ENCODE data around the gene FSCN2. TPM values are rescaled to one million over a fixed set of nuclear protein-coding genes. Genes with fewer than 3 reads are reported as not detected.

FSCN2 gene
- total RNA-seq, 1 experiment from 2014 or later, result 1.6 TPM

- H3K14ac ChIP-seq (ENCODE audit: insufficient read depth, low read length), result no peak overlapping the region
- H2BK20ac ChIP-seq (ENCODE audit: low read depth, low read length, poor library complexity, severe bottlenecking), result no peak overlapping the region
- no peak overlapping the region for H3K4me2 ChIP-seq (ENCODE audit: insufficient read depth, insufficient read length, low read length)
- H2BK5ac ChIP-seq (ENCODE audit: insufficient read length, low read length), result no peak overlapping the region
- H2BK120ac ChIP-seq (ENCODE audit: low read depth, low read length, poor library complexity, severe bottlenecking), result no peak overlapping the region
- no peak overlapping the region for H4K5ac ChIP-seq (ENCODE audit: insufficient read length, low read depth, low read length)
- H2BK15ac ChIP-seq (ENCODE audit: low read depth, low read length), result no peak overlapping the region
- whole genome bisulfite sequencing (ENCODE audit: extremely low coverage, insufficient read length, low lambda C conversion rate), result no CpG with 5 or more reads among the region's 5 CpGs
- H2BK12ac ChIP-seq (ENCODE audit: insufficient read length, low read depth, low read length), result no peak overlapping the region
- no peaks in the 10 kb centered on the region for H3K9me3 Mint-ChIP-seq
- no peaks in the 10 kb centered on the region for H4K20me1 ChIP-seq (ENCODE audit: control insufficient read depth, insufficient read depth, insufficient read length)
- no peaks in the 10 kb centered on the region for H3K9me3 ChIP-seq (ENCODE audit: control insufficient read depth, low read depth, low read length)
- H3K56ac ChIP-seq (ENCODE audit: insufficient read length, low read depth, low read length), result no peak overlapping the region
- no peaks in the 10 kb centered on the region for H3K79me2 ChIP-seq (ENCODE audit: insufficient read depth, low read length)
- no peak overlapping the region for H3K4ac ChIP-seq (ENCODE audit: low read depth, low read length)
- H3K23ac ChIP-seq (ENCODE audit: insufficient read length, low read depth, low read length), result no peak overlapping the region
- peaks cover 3% of the 10 kb centered on the region; the same call in 1 of the 2 replicates for H3K4me1 ChIP-seq (ENCODE audit: insufficient read depth, low read length)
- H3K9ac ChIP-seq (ENCODE audit: extremely low read depth, insufficient read length, low read length), result no peak overlapping the region
- no peak overlapping the region for H4K91ac ChIP-seq (ENCODE audit: insufficient read length, low read depth, low read length)
- H3K27me3 Mint-ChIP-seq (ENCODE audit: low read depth), result peaks cover 50% of the 10 kb centered on the region
- no peak for DNase-seq
- no peak overlapping the region for H4K8ac ChIP-seq (replicated peaks; ENCODE audit: insufficient read length, low read depth, low read length)
- no peak overlapping the region for H2AFZ ChIP-seq (ENCODE audit: low read length)
- H3K4me3 Mint-ChIP-seq, result no peak overlapping the region
- peak overlapping the region; percentile 41 for H3K18ac ChIP-seq (ENCODE audit: insufficient read length, low read depth, low read length)
- no peaks in the 10 kb centered on the region for H3K36me3 Mint-ChIP-seq (ENCODE audit: insufficient read depth in 1 of 3, low read depth in 3 of 3)
- peaks cover 27 to 41% of the 10 kb centered on the region in 2 experiments for H3K4me1 Mint-ChIP-seq
- no peak overlapping the region for H3T11ph ChIP-seq (ENCODE audit: low read length)
- H2AK5ac ChIP-seq (ENCODE audit: insufficient read length, low read length), result no peak overlapping the region
- no peaks in the 10 kb centered on the region; the same call in 1 of the 2 replicates for H3K27me3 ChIP-seq (ENCODE audit: insufficient read depth, low read length)
- H3K23me2 ChIP-seq (ENCODE audit: insufficient read length, low read depth, low read length, poor library complexity, severe bottlenecking), result peaks cover 5% of the 10 kb centered on the region
- H3K79me1 ChIP-seq (ENCODE audit: insufficient read depth, low read depth, low read length, poor library complexity, severe bottlenecking), result no peaks in the 10 kb centered on the region
- no peak overlapping the region for H3K27ac ChIP-seq (ENCODE audit: insufficient read length, low read depth, low read length)
- TF ChIP-seq CTCF (conservative IDR thresholded peaks at IDR 0.05), result no peak
- H3K27ac Mint-ChIP-seq, result no peak overlapping the region
Observed at GRCh38 chr17:81491761-81492160, 36.4 kb upstream of the FSCN2 start.
